Uterus (tissue), 4 donors: ENCODE data around the gene PSMB10. TPM values are rescaled to one million over a fixed set of nuclear protein-coding genes. Genes with fewer than 3 reads are reported as not detected.

Experiments used
- DNase-seq, 2 donors: peaks; one replicate each; pipeline ENCODE4 v3.0.0-alpha.2; 2019 to 2020
- H3K27ac ChIP-seq, 2 donors: fragments of 200-600 bp; sonication (generic); 1 replicate in 1 of 2; 2 replicates in 1 of 2; pipeline ENCODE4 v1.5.1; 2016 to 2018
- H3K27me3 ChIP-seq, 2 donors: fragments of 200-600 bp; sonication (generic); one replicate each; pipeline ENCODE4 v1.5.1; 2018 to 2019; ENCODE audit warnings: control low read depth in 1 of 2
- H3K36me3 ChIP-seq, 2 donors: fragments of 200-600 bp; sonication (generic); one replicate each; pipeline ENCODE4 v1.5.1; 2019; ENCODE audit warnings: control low read depth in 1 of 2
- H3K4me1 ChIP-seq, 2 donors: fragments of 200-600 bp; sonication (generic); one replicate each; pipeline ENCODE4 v1.5.1; 2018 to 2019; ENCODE audit warnings: control low read depth in 1 of 2
- H3K4me3 ChIP-seq, 2 donors: fragments of 200-600 bp; sonication (generic); 1 replicate in 1 of 2; 2 replicates in 1 of 2; pipeline ENCODE4 v1.5.1; 2018 to 2019; ENCODE audit warnings: mild to moderate bottlenecking in 1 of 2
- H3K9me3 ChIP-seq, 2 donors: fragments of 200-600 bp; sonication (generic); one replicate each; pipeline ENCODE4 v1.5.1; 2019; ENCODE audit warnings: control low read depth in 1 of 2
- CTCF ChIP-seq, 4 experiments: fragments of 200-600 bp in 2 of 4; fragments of 450-650 bp in 2 of 4; sonication (generic) in 2 of 4; IDR thresholded peaks; one replicate each; pipeline ENCODE4 v1.5.1; 2016 to 2019; ENCODE audit warnings: antibody characterized with exemption in 4 of 4, mild to moderate bottlenecking in 2 of 4, moderate library complexity in 1 of 4
- POLR2A ChIP-seq, 2 donors: fragments of 450-650 bp; IDR thresholded peaks; one replicate each; pipeline ENCODE4 v1.6.1; 2016; ENCODE audit warnings: antibody characterized with exemption in 2 of 2, mild to moderate bottlenecking in 1 of 2, moderate library complexity in 1 of 2
- intact Hi-C: fragments of 100-400 bp; cut with DNase I; formaldehyde crosslinking; loops from one replicate; pipeline ENCODE4 v1.15.1; 2023; ENCODE audit warnings: low total_unique reads
- total RNA-seq, 4 donors: library from RNA; depleted of rRNA in 3 of 4; stranded (reverse); fragments of >200 nt in 3 of 4; gene quantifications; one replicate each; pipeline versions ENCODE4 v1.1.0 to v1.2.4, GENCODE V29; 2014 to 2023
- donor health status: DM: yes; HTN: yes; CAD: no.

The PSMB10 gene
- total RNA-seq, 4 donors from 2014 or later: 9.5 to 30.7 (median 15.3) TPM

- no peak for DNase-seq
- no peak overlapping the region for H3K27ac ChIP-seq
- no peaks in the 10 kb centered on the region for H3K27me3 ChIP-seq
- H3K9me3 ChIP-seq: no peaks in the 10 kb centered on the region
- no peak for TF ChIP-seq POLR2A (IDR thresholded peaks at IDR 0.05)
- TF ChIP-seq CTCF (IDR thresholded peaks at IDR 0.05): no peak
- no peaks in the 10 kb centered on the region for H3K36me3 ChIP-seq
- peaks cover 0 to 3% of the 10 kb centered on the region in 2 donors for H3K4me1 ChIP-seq
- intact Hi-C loops: loop anchor here (10.0 kb wide), 1 partner anchor 108 kb away; no protein-coding TSS in a partner anchor
- H3K4me3 ChIP-seq: no peak overlapping the region
Observed at GRCh38 chr16:67922740-67923139, 13.9 kb downstream of the PSMB10 start.

GRCh38 chr16:67922221-67922620, 14.4 kb downstream of the PSMB10 start:
- no peaks in the 10 kb centered on the region for H3K9me3 ChIP-seq
- TF ChIP-seq CTCF (IDR thresholded peaks at IDR 0.05) (no peak), POLR2A (IDR thresholded peaks at IDR 0.05) (no peak)
- H3K27ac ChIP-seq: no peak overlapping the region
- peaks cover 0 to 3% of the 10 kb centered on the region in 2 donors for H3K4me1 ChIP-seq
- intact Hi-C loops: loop anchor here (10.0 kb wide), 1 partner anchor 107 kb away; no protein-coding TSS in a partner anchor
- DNase-seq: no peak
- H3K27me3 ChIP-seq: no peaks in the 10 kb centered on the region
- no peaks in the 10 kb centered on the region for H3K36me3 ChIP-seq
- no peak overlapping the region for H3K4me3 ChIP-seq

GRCh38 chr16:67919622-67920221, 16.9 kb downstream of the PSMB10 start:
- DNase-seq: no peak
- TF ChIP-seq POLR2A (IDR thresholded peaks at IDR 0.05) (no peak), CTCF (IDR thresholded peaks at IDR 0.05) (no peak)
- H3K9me3 ChIP-seq: no peaks in the 10 kb centered on the region
- no peaks in the 10 kb centered on the region for H3K4me1 ChIP-seq
- no peaks in the 10 kb centered on the region for H3K27me3 ChIP-seq
- no peak overlapping the region for H3K4me3 ChIP-seq
- H3K36me3 ChIP-seq: no peaks in the 10 kb centered on the region
- intact Hi-C loops: loop anchor here (10.0 kb wide), 1 partner anchor 105 kb away; no protein-coding TSS in a partner anchor
- no peak overlapping the region for H3K27ac ChIP-seq

- TF ChIP-seq CTCF (IDR thresholded peaks at IDR 0.05): no peak
- no peak for TF ChIP-seq POLR2A (IDR thresholded peaks at IDR 0.05)
- Histone ChIP-seq H3K4me3 (no peak overlapping the region), H3K4me1 (no peaks in the 10 kb centered on the region), H3K9me3 (no peaks in the 10 kb centered on the region), H3K27ac (peak overlapping the region in 1 of 2 donors; percentile 18), H3K27me3 (no peaks in the 10 kb centered on the region), H3K36me3 (no peaks in the 10 kb centered on the region)
- DNase-seq: no peak
- intact Hi-C loops: no loop called here
Observed at GRCh38 chr16:67917852-67918236, 18.8 kb downstream of the PSMB10 start.

GRCh38 chr16:67917140-67917851, 19.4 kb downstream of the PSMB10 start:
- peak overlapping the region in 1 of 2 donors; percentile 18 for H3K27ac ChIP-seq
- intact Hi-C loops: no loop called here
- H3K4me1 ChIP-seq: no peaks in the 10 kb centered on the region
- no peak for DNase-seq
- no peaks in the 10 kb centered on the region for H3K36me3 ChIP-seq
- no peaks in the 10 kb centered on the region for H3K9me3 ChIP-seq
- no peaks in the 10 kb centered on the region for H3K27me3 ChIP-seq
- TF ChIP-seq CTCF (IDR thresholded peaks at IDR 0.05): no peak
- TF ChIP-seq POLR2A (IDR thresholded peaks at IDR 0.05): no peak
- H3K4me3 ChIP-seq: no peak overlapping the region
